Measurements from ENCODE around the gene M6PR. TPM values are rescaled to one million over a fixed set of nuclear protein-coding genes. Genes with fewer than 3 reads are reported as not detected.
"Not testable (repeated sequence)": the region's sequence is repeated elsewhere in the genome, so short reads cannot be mapped to it uniquely, and the experiment has no call there.

Gene M6PR
- total RNA-seq, 3 donors from 2014 or later, result 118 to 149 (median 138) TPM

DNA sequence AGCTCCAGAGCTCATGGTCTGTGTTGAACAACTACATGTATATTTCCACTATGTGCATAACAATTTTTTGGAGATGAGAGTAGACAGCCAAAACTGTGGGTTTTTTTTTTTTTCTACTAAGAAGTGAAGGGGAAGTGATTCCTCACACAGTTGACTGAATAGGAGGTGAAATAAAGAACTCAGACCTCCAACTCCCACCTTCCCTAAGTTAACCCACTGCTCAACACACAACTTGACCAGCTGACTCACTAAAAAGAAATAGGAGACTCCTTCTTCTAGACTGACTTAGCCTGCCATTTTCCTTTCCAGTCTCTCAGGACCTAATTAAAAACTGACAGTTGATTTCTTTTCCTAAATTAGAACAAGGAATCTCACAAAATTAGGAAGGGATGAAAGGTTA is 1.7 kb downstream of the M6PR start:
- Histone ChIP-seq H3K4me3 (no peak overlapping the region), H3K27me3 (no peaks in the 10 kb centered on the region), H3K36me3 (peaks cover 7% of the 10 kb centered on the region), H3K4me1 (peaks cover 0 to 4% of the 10 kb centered on the region in 2 donors), H3K9me3 (no peaks in the 10 kb centered on the region), H3K27ac (no peak overlapping the region)
- TF ChIP-seq POLR2AphosphoS5 (IDR thresholded peaks at IDR 0.05) (no peak), CTCF (IDR thresholded peaks at IDR 0.05) (no peak), POLR2A (IDR thresholded peaks at IDR 0.05) (no peak)
- intact Hi-C loops (cut with DNase I; ENCODE audit: low total_unique reads), result no loop called here
- no peak for DNase-seq (ENCODE audit: low spot score in 2 of 2)

DNA sequence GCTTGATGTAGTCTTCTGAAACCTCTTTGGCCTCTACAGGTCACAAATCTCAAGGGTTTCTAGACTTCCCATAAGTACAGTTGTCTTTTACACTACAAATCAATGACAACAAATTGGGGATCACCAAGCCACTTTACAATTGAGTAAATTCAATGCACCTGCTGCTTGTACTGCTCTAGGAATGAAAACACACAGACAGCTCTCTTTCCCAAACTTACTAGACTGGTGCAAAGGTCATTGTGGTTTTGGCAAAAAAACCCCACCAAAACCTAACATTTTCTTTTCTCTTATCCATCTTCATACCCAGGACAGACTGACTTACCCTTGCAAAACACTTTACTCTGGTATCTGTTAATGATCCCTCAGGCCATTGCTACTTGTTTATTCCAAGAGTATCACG is 2.7 kb downstream of the M6PR start:
- Histone ChIP-seq H3K9me3 (no peaks in the 10 kb centered on the region), H3K27ac (no peak overlapping the region), H3K4me1 (peaks cover 0 to 4% of the 10 kb centered on the region in 2 donors), H3K36me3 (peaks cover 11% of the 10 kb centered on the region), H3K27me3 (no peaks in the 10 kb centered on the region), H3K4me3 (no peak overlapping the region)
- DNase-seq (ENCODE audit: low spot score in 2 of 2), result no peak
- intact Hi-C loops (cut with DNase I; ENCODE audit: low total_unique reads), result no loop called here
- TF ChIP-seq CTCF (IDR thresholded peaks at IDR 0.05) (no peak), POLR2AphosphoS5 (IDR thresholded peaks at IDR 0.05) (no peak), POLR2A (IDR thresholded peaks at IDR 0.05) (no peak)

- no peaks in the 10 kb centered on the region for H3K9me3 ChIP-seq
Observed at GRCh38 chr12:8943565-8944186, 5.8 kb downstream of the M6PR start.

DNA sequence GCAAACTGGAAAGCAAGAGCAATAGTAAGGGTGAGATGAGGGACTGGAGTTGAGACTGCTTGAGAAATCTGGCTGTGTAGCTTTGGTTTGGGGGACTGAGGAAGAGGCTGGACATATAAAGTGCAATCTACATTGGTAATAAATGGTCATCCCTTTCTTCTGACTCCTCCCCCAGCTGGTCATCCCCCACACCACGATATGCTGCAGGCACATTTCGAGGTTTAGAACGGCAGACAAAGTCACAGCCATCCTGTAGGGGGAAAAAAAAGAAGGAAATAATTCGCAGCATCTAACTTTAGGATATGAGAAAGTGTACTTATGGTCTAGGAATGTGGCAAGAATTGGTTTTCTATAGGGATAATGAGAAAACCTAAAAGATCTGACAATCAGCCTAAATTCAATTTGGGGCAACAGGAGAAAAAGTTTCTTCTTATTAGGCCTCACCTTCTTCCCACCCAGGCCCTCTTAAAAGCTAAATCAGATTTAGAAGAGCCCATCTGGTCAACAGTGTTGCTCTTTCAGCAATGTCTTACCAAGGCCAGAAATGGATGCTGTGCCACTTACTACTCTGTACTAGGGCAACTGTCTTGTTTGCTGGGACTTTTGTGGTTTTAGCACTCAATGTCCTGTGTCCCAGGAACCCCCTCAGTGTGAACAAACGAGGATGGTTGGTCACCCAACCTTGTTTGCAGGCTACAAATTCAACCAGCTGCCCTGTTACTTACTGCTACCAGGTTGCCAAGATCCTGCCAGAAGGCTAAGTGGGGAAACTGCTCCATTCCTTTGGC is 7.6 kb downstream of the M6PR start:
- no peak for DNase-seq (ENCODE audit: low spot score in 2 of 2)
- Histone ChIP-seq H3K27ac (no peak overlapping the region), H3K4me3 (no peak overlapping the region), H3K9me3 (no peaks in the 10 kb centered on the region), H3K27me3 (no peaks in the 10 kb centered on the region), H3K36me3 (peaks cover 11% of the 10 kb centered on the region), H3K4me1 (no peaks in the 10 kb centered on the region)
- no peak for TF ChIP-seq CTCF (IDR thresholded peaks at IDR 0.05)
- TF ChIP-seq POLR2A (IDR thresholded peaks at IDR 0.05), result no peak
- intact Hi-C loops (cut with DNase I; ENCODE audit: low total_unique reads), result no loop called here

More at GRCh38 chr12:8943565-8944186, 5.8 kb downstream of the M6PR start:
- Histone ChIP-seq H3K27ac (no peak overlapping the region), H3K4me3 (no peak overlapping the region), H3K27me3 (no peaks in the 10 kb centered on the region), H3K36me3 (peaks cover 11% of the 10 kb centered on the region), H3K4me1 (peaks cover 0 to 4% of the 10 kb centered on the region in 2 donors)
- no peak for TF ChIP-seq CTCF (IDR thresholded peaks at IDR 0.05)
- TF ChIP-seq POLR2AphosphoS5 (IDR thresholded peaks at IDR 0.05), result no peak
- no peak for TF ChIP-seq POLR2A (IDR thresholded peaks at IDR 0.05)
- intact Hi-C loops (cut with DNase I; ENCODE audit: low total_unique reads), result no loop called here
- DNase-seq (ENCODE audit: low spot score in 2 of 2), result no peak

DNA sequence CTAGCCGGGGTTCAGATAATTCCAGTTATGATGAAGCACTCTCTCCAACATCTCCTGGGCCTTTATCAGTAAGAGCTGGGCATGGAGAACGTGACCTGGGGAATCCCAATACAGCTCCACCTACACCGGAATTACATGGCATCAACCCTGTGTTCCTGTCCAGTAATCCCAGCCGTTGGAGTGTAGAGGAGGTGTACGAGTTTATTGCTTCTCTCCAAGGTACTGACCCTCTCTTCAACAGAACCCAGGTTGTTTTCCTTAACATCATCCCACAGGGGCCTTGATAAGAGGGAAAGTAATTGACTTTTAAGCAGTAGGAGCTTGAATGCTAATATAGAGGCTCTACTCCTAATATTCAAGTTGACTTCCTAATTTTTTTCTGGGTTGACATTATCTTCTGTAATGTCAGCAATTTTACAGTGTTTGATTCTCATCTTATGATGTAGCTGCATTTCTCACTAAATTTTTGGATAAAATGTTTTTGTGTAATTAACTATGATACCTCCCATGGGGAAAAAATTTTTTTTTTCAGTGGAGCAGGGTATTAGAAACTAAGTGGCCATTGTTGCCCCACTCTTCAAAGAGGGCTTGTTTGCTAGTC is 11.5 kb downstream of the M6PR start:
- intact Hi-C loops (cut with DNase I; ENCODE audit: low total_unique reads); H3K4me1 ChIP-seq; H3K27ac ChIP-seq; H3K36me3 ChIP-seq; H3K9me3 ChIP-seq; H3K4me3 ChIP-seq; H3K27me3 ChIP-seq; DNase-seq (ENCODE audit: low spot score in 2 of 2): not testable (repeated sequence)

Measured in breast epithelium (tissue), 4 donors.